GM10847 (cell line): ENCODE data around the gene LRR1.

Experiments used
- POLR2A ChIP-seq: IDR thresholded peaks from 2 replicates; pipeline ENCODE4 v1.6.1; 2011; ENCODE audit not compliant: insufficient read length; ENCODE audit errors: extremely low read depth

Gene LRR1

DNA sequence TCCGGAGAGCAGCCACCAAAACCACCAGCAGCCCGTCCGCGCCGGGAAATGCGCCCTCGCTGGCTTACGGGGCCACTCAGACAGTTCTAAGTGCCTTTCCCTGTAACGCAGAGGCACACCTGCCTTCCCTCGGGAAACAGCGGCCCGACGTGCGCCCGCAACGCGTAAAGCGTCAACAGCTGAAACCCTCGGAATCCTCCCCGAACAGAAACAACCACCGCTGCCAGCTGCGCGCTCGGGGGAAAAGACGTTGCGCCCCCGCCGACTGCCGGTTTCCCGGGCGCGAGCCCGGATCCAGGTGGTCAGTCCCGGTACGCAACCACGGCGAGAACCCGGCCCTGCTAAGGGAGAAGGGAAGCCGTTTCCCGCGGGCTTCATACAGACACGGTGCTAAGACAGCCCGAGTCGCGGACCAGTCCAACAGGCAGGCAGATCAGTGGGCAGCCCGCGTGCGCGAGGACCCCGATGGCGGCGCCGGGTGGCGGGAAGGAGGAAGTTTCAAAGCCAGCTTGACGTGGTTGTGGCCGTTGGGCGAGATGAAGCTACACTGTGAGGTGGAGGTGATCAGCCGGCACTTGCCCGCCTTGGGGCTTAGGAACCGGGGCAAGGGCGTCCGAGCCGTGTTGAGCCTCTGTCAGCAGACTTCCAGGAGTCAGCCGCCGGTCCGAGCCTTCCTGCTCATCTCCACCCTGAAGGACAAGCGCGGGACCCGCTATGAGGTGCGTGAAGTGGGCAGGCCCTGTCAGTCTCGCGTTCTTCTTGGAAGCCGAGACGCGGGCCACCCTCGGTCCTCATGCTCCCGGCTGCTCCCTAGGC is at the start of gene LRR1:
Gene LRR1 (plus strand): TSS at position 456 of the 816 bp plus-strand sequence. CDS start 81 bp downstream, at position 537.
- TF ChIP-seq POLR2A = peak; percentile 76

DNA sequence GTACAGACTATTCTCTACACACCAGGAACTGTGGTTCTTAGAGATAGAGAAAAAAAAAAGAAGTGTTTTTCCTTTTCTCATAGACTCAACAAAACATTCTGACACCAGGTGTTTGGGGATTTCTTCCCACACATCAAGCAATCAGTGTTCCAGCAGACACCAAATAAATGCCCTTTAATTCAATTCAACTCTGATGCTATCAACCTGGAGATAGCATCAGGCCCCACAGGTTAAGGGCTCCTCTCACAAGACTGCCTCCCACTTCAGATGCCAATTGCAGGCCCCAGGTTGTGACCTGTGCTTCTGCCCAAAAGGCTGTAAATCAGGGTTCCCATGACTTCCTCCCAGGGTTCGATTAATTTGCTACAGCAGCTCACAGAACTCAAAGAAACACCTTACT is 49.3 kb upstream of the LRR1 start:
- TF ChIP-seq POLR2A = no peak

GRCh38 chr14:49549881-49550280 is 48.9 kb upstream of the LRR1 start:
- no peak for TF ChIP-seq POLR2A

GRCh38 chr14:49550286-49551184 is 48.2 kb upstream of the LRR1 start:
- TF ChIP-seq POLR2A = no peak

- no peak for TF ChIP-seq POLR2A
These were observed 47.2 kb upstream of the LRR1 start for GRCh38 chr14:49551569-49551968.

GRCh38 chr14:49553106-49553505 is 45.6 kb upstream of the LRR1 start:
- TF ChIP-seq POLR2A = no peak

GRCh38 chr14:49553892-49554291 is 44.8 kb upstream of the LRR1 start:
- no peak for TF ChIP-seq POLR2A

- TF ChIP-seq POLR2A = no peak
These were observed 38.6 kb upstream of the LRR1 start for GRCh38 chr14:49559979-49560768.

DNA sequence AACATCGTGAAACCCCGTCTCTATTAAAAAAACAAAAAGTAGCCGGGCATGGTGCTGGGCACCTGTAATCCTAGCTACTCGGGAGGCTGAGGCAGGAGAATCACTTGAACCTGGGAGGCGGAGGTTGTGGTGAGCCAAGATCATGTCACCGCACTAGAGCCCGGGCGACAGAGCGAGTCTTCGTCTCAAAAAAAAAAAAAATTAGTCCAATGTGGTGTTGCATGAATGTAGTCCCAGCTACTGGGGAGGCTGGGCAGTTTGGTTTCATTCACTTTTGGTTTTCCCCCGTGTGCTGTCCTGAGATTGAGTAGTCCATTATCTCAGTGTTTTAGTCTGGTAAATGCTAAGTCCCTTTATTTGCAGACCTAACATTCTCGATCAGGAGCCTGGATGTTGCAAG is 32.0 kb upstream of the LRR1 start:
- no peak for TF ChIP-seq POLR2A

GRCh38 chr14:49569281-49569680 is 29.5 kb upstream of the LRR1 start:
- TF ChIP-seq POLR2A = no peak

GRCh38 chr14:49574038-49574437 is 24.7 kb upstream of the LRR1 start:
- TF ChIP-seq POLR2A = no peak

GRCh38 chr14:49578141-49578540 is 20.6 kb upstream of the LRR1 start:
- no peak for TF ChIP-seq POLR2A

DNA sequence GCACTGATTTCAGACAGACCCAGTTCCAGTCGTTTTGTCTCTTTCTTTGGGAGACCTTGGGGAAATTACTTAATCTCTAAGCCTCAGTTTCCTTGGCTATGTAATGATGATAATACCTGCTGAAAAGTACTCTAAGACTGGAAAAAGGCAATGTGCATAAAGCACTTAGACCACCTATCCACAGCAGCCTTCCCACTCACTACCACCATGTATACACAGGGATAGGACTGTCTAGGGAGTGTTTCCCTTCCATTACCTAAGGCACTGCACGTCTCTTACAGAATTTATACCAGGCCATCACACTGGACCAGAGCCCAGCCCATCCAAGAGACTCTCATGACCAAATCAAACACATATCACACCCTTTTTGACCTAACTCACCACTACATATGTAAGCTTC is 18.9 kb upstream of the LRR1 start:
- TF ChIP-seq POLR2A = no peak

GRCh38 chr14:49581209-49582112 is 17.3 kb upstream of the LRR1 start:
- TF ChIP-seq POLR2A = no peak
